GM18868 (cell line): ENCODE results near the gene CTSF.

Experiments
- ATAC-seq: cut with Tn5 transposase; IDR thresholded peaks from one replicate; pipeline ENCODE4 v1.9.1; 2021; ENCODE audit warnings: mild to moderate bottlenecking, moderate library complexity; ENCODE audit not compliant: unreplicated experiment

Gene CTSF

DNA sequence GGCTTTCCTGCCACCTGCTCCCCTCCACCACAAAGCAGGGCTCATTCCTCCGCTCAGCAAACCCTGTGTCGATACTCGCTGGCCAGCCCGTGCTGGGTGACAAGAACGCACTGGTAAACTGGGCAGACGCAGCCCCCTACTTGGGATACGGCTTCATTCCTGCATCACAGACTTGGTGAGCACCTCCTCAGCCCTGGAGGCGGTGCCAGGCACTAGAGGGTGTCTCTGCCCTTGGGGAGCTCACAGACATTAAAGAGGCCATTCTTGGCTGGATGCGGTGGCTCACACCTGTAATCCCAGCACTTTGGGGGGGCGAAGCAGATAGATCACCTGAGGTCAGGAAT, 28.6 kb downstream of the CTSF start:
- no peak for ATAC-seq

DNA sequence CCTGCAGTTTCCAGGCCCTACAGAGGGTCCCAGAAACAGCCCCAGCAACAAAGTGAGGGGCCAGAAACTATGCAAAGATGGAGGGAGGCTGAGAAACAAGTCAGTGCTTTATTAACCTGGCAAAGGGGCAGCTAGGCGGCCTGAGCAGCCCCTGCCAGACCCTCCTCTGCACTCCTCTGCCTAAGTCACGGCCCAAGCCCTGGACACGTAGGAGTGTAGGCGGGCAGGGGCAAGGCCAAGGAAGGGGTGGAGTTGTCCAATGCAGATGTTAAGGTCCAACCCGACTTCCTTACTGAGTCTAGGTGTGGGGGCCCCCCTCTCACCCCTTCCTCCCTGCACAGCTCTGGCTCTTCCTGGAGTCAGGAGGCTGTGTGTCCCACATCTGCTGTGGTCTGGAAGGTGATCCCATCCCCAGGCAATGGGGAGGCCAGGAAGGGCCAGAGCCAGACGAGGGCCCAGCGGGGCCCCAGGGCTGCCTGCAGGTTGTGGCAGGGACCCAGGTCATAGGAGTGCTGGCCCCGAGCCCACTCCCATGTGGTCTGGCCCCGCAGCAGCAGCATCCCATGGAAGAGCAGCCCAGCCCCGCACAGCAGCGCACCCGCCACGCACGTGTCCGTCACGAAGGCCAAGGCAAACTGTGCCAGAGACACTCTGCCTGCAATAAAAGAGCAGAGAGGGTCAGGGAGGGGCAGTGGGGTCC, 29.1 kb downstream of the CTSF start:
- no peak for ATAC-seq

DNA sequence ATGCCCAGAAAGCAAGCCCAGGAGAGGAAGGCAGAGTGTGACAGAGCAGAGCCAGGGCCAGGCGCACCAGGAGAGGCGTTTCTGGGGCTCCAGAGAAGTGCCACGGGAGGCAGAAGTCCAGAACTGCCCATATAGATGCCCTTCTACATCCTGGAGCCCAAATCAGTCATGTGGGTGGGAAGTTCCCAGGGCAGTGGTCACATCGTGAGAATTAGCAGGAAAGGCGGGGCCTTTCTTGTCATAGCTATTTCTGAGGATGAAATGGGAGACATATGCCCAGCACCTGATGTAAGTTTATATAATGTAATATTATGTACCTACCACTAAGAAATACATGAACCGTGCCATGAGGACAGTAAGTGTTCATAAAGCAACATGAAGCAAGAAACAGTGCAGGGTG, 35.6 kb downstream of the CTSF start:
- ATAC-seq: no peak

DNA sequence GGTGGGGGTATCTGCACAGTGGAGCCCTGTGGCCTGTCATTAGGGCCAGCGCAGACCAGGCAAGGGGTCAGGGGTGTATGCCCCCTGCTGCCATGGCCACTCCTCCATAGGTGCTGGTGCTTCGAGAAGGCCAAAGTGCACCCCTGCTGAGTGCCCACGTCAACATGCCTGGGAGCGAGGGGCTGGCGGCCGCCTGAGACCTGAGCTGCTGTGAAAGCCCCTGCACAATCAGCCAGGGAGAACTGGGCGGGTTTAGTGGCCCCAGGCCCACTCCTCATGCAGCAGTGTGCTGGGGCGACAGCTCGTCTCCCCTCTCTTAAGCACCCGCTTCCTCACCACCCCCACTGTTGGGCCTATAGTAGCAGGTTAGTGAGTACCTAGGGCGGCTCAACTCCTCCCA, 36.6 kb downstream of the CTSF start:
- no peak for ATAC-seq

- ATAC-seq: no peak
These were observed 37.3 kb downstream of the CTSF start for GRCh38 chr11:66530927-66531709.

GRCh38 chr11:66529655-66530054, 38.8 kb downstream of the CTSF start:
- ATAC-seq: no peak

GRCh38 chr11:66529069-66529468, 39.3 kb downstream of the CTSF start:
- no peak for ATAC-seq

DNA sequence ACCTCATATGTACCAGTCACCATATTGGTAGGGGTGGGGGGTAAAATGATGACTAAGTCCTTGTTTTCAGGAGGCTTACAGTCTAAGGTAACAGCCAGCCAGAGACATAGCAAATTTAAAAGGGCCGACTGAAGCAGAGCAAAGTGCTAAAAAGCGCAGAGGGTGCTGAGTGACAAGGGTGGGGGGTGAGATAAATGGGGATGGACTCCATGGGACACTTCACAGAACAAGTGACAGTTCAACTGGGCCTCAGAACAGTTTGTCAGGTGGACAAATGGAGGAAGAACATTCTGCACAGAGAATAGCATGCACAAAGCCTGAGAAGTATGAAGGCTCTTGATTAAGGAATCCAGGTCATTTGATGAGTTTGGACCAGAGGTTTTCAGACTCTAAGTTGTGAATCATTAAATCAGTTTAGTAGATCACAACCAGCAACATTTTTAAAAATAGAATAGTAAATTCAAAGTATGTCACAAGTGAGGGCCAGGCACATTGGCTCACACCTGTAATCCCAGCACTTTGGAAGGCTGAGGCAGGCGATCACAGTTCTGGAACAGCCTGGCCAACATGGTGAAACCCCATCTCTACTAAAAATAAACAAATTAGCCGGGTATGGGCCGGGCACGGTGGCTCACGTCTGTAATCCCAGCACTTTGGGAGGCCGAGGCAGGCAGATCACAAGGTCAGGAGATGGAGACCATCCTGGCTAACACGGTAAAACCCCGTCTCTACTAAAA, 43.9 kb downstream of the CTSF start:
- ATAC-seq: no peak

DNA sequence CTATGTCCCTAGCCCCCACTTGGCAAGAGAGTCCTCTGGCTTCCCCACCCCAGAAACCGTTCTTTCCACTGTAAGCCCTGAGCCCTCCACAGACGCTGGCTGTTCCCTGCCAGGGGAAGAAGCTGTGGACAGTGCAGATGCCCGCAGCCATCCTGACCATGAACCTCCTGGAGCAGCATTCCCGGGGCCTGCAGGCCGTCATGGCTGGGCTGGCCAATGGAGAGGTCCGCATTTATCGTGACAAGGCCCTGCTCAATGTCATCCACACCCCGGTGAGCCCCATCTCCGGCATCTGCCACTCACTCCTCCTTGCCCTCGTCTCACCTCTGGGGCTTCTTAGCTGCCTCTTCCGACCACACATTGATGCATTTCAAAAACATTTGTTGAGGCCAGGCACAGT, 44.8 kb downstream of the CTSF start:
- ATAC-seq: no peak
